HepG2 (cell line): Measurements from ENCODE around the gene VWA2.

ENCODE experiments used
- ARHGAP35 ChIP-seq: sonication (generic); formaldehyde crosslinking; IDR thresholded peaks from 2 replicates; pipeline ENCODE4 v1.9.0; 2022; ENCODE audit warnings: mild to moderate bottlenecking, inconsistent platforms, moderate library complexity, missing genetic modification reagents, borderline replicate concordance
- KDM4B ChIP-seq: sonication (generic); formaldehyde crosslinking; IDR thresholded peaks from 2 replicates; pipeline ENCODE4 v1.4.0; 2020; ENCODE audit warnings: missing genetic modification reagents
- PCBP1 ChIP-seq: fragments of 200-400 bp; formaldehyde crosslinking; IDR thresholded peaks from 2 replicates; pipeline ENCODE4 v1.6.1; 2017; ENCODE audit warnings: mild to moderate bottlenecking, low read depth, low read length, borderline replicate concordance
- PHB2 ChIP-seq: fragments of 450-650 bp; IDR thresholded peaks from 2 replicates; pipeline ENCODE4 v1.6.1; 2018; ENCODE audit not compliant: partially characterized antibody
- POLR2A ChIP-seq, 2 experiments: IDR thresholded peaks; 2 replicates each; pipeline ENCODE4 v1.6.1; 2011; ENCODE audit warnings: low read depth in 2 of 2, low read length in 2 of 2, mild to moderate bottlenecking in 1 of 2, moderate library complexity in 1 of 2; ENCODE audit not compliant: insufficient read depth in 1 of 2
- ZNF510 ChIP-seq: sonication (generic); formaldehyde crosslinking; IDR thresholded peaks from 2 replicates; pipeline ENCODE4 v1.4.0; 2020; ENCODE audit warnings: low read depth, mild to moderate bottlenecking, missing genetic modification reagents
- TF ChIP-seq, protein P1 (sequence below), 2 experiments: sonication (generic) in 1 of 2; formaldehyde crosslinking in 1 of 2; IDR thresholded peaks; 2 replicates each; pipeline versions ENCODE4 v1.4.0 to v1.6.1; 2016 to 2020; ENCODE audit warnings: borderline replicate concordance in 1 of 2, low read depth in 1 of 2, mild to moderate bottlenecking in 1 of 2, missing genetic modification reagents in 1 of 2
- TF ChIP-seq, protein P2 (sequence below): sonication (generic); formaldehyde crosslinking; IDR thresholded peaks from 2 replicates; pipeline ENCODE4 v1.5.0; 2020; ENCODE audit warnings: mild to moderate bottlenecking, missing genetic modification reagents, moderate library complexity
- TF ChIP-seq, protein P3 (sequence below), 2 experiments: IDR thresholded peaks; 2 replicates each; pipeline ENCODE4 v1.6.1; 2011 to 2012; ENCODE audit warnings: low read length in 2 of 2, borderline replicate concordance in 1 of 2, low read depth in 1 of 2, mild to moderate bottlenecking in 1 of 2, moderate library complexity in 1 of 2

DNA sequence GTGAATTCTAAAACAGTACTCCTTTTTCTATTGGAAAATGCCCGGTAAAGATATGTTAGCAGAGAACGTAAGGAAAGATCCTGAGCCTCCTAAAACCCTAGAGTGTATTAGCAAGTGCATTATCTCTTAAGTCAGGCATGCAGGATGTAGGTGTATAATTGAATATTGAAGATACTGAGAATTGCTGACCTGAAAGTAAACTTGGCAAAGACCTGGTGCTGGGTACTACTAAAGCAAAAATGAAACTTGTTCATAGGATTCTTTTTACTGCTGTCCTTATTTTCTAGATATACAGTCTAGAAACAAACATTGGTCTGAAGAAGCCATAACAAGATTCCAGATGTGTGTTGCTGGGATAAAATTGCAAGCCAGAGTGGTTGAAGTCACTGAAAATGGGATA is 18.8 kb upstream of the VWA2 start:
- no peak for TF ChIP-seq ARHGAP35 (CRISPR knock-in tag)
- TF ChIP-seq POLR2A (IDR thresholded peaks at IDR 0.05; ENCODE audit: insufficient read depth in 1 of 2, low read depth in 2 of 2, low read length in 2 of 2): no peak
- TF ChIP-seq, protein P1, sequence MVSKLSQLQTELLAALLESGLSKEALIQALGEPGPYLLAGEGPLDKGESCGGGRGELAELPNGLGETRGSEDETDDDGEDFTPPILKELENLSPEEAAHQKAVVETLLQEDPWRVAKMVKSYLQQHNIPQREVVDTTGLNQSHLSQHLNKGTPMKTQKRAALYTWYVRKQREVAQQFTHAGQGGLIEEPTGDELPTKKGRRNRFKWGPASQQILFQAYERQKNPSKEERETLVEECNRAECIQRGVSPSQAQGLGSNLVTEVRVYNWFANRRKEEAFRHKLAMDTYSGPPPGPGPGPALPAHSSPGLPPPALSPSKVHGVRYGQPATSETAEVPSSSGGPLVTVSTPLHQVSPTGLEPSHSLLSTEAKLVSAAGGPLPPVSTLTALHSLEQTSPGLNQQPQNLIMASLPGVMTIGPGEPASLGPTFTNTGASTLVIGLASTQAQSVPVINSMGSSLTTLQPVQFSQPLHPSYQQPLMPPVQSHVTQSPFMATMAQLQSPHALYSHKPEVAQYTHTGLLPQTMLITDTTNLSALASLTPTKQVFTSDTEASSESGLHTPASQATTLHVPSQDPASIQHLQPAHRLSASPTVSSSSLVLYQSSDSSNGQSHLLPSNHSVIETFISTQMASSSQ (IDR thresholded peaks at IDR 0.05; ENCODE audit: low read depth): no peak
- TF ChIP-seq, protein P1 (CRISPR knock-in tag; IDR thresholded peaks at IDR 0.05; ENCODE audit: borderline replicate concordance): no peak
- no peak for TF ChIP-seq KDM4B (CRISPR knock-in tag)
- TF ChIP-seq, protein P2, sequence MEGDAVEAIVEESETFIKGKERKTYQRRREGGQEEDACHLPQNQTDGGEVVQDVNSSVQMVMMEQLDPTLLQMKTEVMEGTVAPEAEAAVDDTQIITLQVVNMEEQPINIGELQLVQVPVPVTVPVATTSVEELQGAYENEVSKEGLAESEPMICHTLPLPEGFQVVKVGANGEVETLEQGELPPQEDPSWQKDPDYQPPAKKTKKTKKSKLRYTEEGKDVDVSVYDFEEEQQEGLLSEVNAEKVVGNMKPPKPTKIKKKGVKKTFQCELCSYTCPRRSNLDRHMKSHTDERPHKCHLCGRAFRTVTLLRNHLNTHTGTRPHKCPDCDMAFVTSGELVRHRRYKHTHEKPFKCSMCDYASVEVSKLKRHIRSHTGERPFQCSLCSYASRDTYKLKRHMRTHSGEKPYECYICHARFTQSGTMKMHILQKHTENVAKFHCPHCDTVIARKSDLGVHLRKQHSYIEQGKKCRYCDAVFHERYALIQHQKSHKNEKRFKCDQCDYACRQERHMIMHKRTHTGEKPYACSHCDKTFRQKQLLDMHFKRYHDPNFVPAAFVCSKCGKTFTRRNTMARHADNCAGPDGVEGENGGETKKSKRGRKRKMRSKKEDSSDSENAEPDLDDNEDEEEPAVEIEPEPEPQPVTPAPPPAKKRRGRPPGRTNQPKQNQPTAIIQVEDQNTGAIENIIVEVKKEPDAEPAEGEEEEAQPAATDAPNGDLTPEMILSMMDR (CRISPR knock-in tag): no peak
- no peak for TF ChIP-seq ZNF510 (CRISPR knock-in tag)
- TF ChIP-seq, protein P3, sequence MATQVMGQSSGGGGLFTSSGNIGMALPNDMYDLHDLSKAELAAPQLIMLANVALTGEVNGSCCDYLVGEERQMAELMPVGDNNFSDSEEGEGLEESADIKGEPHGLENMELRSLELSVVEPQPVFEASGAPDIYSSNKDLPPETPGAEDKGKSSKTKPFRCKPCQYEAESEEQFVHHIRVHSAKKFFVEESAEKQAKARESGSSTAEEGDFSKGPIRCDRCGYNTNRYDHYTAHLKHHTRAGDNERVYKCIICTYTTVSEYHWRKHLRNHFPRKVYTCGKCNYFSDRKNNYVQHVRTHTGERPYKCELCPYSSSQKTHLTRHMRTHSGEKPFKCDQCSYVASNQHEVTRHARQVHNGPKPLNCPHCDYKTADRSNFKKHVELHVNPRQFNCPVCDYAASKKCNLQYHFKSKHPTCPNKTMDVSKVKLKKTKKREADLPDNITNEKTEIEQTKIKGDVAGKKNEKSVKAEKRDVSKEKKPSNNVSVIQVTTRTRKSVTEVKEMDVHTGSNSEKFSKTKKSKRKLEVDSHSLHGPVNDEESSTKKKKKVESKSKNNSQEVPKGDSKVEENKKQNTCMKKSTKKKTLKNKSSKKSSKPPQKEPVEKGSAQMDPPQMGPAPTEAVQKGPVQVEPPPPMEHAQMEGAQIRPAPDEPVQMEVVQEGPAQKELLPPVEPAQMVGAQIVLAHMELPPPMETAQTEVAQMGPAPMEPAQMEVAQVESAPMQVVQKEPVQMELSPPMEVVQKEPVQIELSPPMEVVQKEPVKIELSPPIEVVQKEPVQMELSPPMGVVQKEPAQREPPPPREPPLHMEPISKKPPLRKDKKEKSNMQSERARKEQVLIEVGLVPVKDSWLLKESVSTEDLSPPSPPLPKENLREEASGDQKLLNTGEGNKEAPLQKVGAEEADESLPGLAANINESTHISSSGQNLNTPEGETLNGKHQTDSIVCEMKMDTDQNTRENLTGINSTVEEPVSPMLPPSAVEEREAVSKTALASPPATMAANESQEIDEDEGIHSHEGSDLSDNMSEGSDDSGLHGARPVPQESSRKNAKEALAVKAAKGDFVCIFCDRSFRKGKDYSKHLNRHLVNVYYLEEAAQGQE (IDR thresholded peaks at IDR 0.05; ENCODE audit: borderline replicate concordance in 1 of 2, low read depth in 1 of 2, low read length in 2 of 2): no peak
- no peak for TF ChIP-seq PHB2
- no peak for TF ChIP-seq PCBP1
